IgD-negative memory B cell (primary cell): ENCODE results near the gene TRIM17. TPM values are rescaled to one million over a fixed set of nuclear protein-coding genes. Genes with fewer than 3 reads are reported as not detected.

ENCODE experiments used
- H3K27ac Mint-ChIP-seq, 3 donors: one replicate each; pipeline ENCODE4 v1.8.0; 2020 to 2022; ENCODE audit warnings: mild to moderate bottlenecking in 3 of 3, mixed read lengths in 3 of 3, moderate library complexity in 1 of 3
- H3K27me3 Mint-ChIP-seq: one replicate; pipeline ENCODE4 v1.8.0; 2021; ENCODE audit warnings: mixed read lengths
- H3K36me3 Mint-ChIP-seq: one replicate; pipeline ENCODE4 v1.8.0; 2020; ENCODE audit warnings: mild to moderate bottlenecking, mixed read lengths
- H3K4me1 Mint-ChIP-seq, 3 donors: one replicate each; pipeline ENCODE4 v1.8.0; 2020 to 2022; ENCODE audit warnings: mixed read lengths in 3 of 3, mild to moderate bottlenecking in 1 of 3
- H3K4me3 Mint-ChIP-seq, 4 donors: one replicate each; pipeline ENCODE4 v1.8.0; 2020 to 2022; ENCODE audit warnings: mild to moderate bottlenecking in 4 of 4, mixed read lengths in 4 of 4, moderate library complexity in 3 of 4
- H3K9me3 Mint-ChIP-seq, 3 donors: one replicate each; pipeline ENCODE4 v1.8.0; 2020 to 2021; ENCODE audit warnings: mixed read lengths in 3 of 3, mild to moderate bottlenecking in 1 of 3
- polyA plus RNA-seq: library from polyadenylated mRNA; unstranded; fragments of 300-500 nt; fragmentation: Illumina TruSeq; gene quantifications from one replicate; pipeline ENCODE4 v1.2.3, GENCODE V29; 2021

The TRIM17 gene
- polyA plus RNA-seq, 1 donor from 2014 or later = not detected

DNA sequence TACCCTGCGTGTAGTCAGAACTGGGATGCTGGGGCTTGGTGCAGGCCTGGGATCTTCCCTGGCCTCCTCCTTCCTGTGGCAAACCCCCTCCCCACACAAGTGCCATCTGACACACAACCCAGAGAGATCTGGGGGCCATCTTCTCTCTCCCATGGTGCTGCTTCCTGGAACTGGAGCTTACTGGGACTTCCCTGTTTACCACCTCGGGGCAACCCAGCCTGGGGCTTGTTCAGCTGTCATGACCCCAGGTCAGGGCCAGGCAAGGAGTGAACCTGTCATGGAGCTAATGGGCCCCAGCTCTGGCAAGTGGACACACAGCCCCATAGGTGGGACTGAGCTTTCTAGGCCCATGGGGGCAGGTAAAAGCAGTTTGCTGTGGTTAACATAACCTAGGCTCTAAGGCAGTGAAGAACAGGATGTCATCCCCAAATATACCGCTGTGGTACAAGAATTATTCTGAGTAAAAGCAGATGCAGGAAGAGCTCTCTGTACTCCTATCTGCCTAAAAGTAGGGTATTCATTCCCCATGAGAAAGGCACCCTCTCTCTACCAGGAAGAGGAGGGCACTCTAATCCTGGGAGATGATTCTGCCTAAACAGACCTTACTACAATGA, 12.4 kb downstream of the TRIM17 start:
- Mint-ChIP-seq H3K27me3 (no peaks in the 10 kb centered on the region), H3K4me1 (peaks cover 20 to 25% (median 20%) of the 10 kb centered on the region in 3 donors), H3K27ac (peak overlapping the region; percentile 3 to 88 (median 39)), H3K4me3 (peak overlapping the region; percentile 64 to 93 (median 72)), H3K36me3 (peaks cover 2% of the 10 kb centered on the region), H3K9me3 (no peaks in the 10 kb centered on the region)

DNA sequence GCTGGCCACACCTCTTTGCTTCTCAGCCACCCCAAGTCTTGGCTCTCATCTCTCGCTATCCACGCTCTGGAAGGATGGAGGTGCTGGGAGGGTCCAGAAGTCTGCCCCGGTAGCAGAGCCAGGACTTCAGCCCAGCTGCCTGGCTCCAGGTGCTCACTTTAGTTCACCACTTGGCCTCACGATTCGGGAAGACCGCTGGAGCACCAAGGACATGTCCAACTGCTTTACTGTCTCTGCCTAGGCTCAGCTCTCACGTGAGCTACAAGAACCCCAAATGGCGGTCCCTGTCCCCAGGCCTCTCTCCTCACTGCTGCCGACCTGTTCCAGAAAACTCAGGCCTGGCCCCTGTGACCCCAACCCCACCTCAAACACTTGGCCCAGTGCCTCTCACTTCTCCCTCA, 13.4 kb downstream of the TRIM17 start:
- H3K27me3 Mint-ChIP-seq = no peaks in the 10 kb centered on the region
- peak overlapping the region in 1 of 3 donors; percentile 57 for H3K27ac Mint-ChIP-seq
- H3K36me3 Mint-ChIP-seq = peaks cover 2% of the 10 kb centered on the region
- H3K4me1 Mint-ChIP-seq = peaks cover 19 to 25% (median 20%) of the 10 kb centered on the region in 3 donors
- H3K9me3 Mint-ChIP-seq = no peaks in the 10 kb centered on the region
- no peak overlapping the region for H3K4me3 Mint-ChIP-seq

DNA sequence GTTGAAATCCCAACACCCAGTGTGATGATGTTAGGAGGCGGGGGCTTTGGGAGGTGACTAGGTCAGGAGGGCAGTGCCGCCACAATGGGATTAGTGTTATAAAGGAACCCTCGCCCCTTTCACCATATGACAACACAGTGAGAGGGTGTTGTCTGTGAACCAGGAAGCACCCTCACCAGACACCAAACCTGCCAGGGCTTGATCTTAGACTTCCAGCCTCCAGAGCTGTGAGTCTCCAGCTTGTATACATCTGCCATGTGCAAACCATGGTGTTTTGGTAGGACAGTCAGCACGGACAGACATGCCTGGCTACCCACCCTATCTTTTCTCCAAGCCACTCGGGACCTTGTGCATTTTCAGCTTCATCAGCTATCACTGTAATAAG, 14.0 kb downstream of the TRIM17 start:
- H3K4me1 Mint-ChIP-seq = peaks cover 19 to 21% (median 20%) of the 10 kb centered on the region in 3 donors
- H3K9me3 Mint-ChIP-seq = no peaks in the 10 kb centered on the region
- no peaks in the 10 kb centered on the region for H3K27me3 Mint-ChIP-seq
- H3K36me3 Mint-ChIP-seq = peaks cover 2% of the 10 kb centered on the region
- H3K27ac Mint-ChIP-seq = peak overlapping the region in 1 of 3 donors; percentile 57
- H3K4me3 Mint-ChIP-seq = peak overlapping the region in 1 of 4 donors; percentile 8

DNA sequence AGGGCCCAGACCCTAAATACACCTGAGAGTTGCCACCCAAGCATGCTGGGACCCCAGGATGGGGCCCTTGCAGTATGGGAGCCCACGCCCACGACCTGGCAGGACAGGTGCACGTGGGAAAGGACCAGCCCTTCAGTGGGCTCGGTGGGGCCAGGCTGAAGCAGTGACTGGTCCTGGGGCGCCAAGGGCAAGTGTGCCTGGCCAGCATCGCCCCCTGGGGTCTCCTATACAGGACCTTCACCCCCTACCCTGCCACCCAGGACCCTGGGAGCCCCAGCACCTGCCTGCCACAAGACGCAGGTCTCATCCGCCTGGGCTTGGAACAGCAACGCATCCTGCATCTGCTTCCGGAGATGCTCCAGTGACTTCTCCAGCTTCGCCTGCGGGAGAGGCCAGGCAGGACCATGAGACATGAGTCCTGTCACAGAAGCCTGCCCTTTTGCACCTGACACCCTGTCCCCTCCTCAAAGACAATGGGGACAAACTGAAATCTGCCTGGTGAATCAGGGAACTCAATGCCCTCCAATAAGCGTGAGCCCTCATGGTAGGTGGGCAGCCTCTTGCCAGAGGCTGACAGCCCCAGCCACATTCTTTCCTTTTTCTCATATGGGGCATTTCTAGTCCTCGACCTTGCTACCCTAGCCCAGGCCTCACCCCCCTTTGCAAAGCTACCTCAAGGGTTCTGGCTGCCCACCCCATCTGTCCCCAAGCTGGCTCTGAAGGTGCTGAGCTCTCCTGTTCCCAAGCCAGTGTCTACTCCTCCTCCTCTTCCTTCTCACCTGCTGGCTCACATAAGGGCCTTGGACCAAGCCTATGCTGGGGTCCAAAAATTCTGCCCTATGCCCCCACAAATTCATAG, 14.7 kb downstream of the TRIM17 start:
- Mint-ChIP-seq H3K9me3 (no peaks in the 10 kb centered on the region), H3K4me3 (no peak overlapping the region), H3K4me1 (peaks cover 19 to 21% (median 20%) of the 10 kb centered on the region in 3 donors), H3K27ac (peak overlapping the region in 1 of 3 donors; percentile 70), H3K27me3 (no peaks in the 10 kb centered on the region), H3K36me3 (peaks cover 2% of the 10 kb centered on the region)

DNA sequence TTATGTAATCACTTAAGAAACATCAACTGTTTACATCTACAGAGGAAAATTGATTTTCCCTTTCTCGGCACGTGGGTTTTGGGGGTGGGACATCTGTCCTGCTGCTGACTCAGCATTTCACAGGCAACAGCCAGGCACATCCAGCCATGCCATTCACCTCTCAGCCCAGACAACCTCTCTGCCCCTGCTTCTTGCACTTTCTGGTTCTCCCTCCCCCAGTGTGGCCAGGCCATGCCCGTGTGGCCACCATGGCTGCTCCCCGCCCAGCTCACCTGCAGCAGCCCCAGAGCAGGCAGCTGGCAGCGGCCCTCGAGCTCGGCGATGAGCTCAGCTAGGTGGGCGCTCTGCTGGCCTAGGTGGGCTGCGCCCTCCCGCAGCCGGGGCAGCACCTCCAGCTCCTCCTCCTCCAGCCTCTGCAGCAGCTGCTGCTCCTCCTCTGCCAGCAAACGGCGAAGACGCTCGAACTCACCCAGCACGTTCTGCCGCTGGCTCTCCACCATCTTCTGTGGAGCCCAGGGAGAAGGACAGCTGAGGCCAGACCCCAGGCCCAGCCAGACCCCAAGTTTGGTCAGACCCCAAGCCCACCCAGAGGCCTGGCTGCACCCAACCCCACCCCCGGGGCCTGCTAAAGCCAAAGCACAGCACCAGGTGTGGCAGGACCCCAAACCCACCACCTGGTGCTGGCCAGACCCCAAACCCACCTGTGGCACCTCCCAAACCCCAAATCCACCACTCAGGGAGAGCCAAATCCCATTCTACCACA, 15.8 kb downstream of the TRIM17 start:
- peak overlapping the region in 1 of 3 donors; percentile 70 for H3K27ac Mint-ChIP-seq
- H3K36me3 Mint-ChIP-seq = peaks cover 2% of the 10 kb centered on the region
- no peaks in the 10 kb centered on the region for H3K9me3 Mint-ChIP-seq
- no peaks in the 10 kb centered on the region for H3K27me3 Mint-ChIP-seq
- H3K4me1 Mint-ChIP-seq = peaks cover 19 to 21% (median 20%) of the 10 kb centered on the region in 3 donors
- H3K4me3 Mint-ChIP-seq = no peak overlapping the region

DNA sequence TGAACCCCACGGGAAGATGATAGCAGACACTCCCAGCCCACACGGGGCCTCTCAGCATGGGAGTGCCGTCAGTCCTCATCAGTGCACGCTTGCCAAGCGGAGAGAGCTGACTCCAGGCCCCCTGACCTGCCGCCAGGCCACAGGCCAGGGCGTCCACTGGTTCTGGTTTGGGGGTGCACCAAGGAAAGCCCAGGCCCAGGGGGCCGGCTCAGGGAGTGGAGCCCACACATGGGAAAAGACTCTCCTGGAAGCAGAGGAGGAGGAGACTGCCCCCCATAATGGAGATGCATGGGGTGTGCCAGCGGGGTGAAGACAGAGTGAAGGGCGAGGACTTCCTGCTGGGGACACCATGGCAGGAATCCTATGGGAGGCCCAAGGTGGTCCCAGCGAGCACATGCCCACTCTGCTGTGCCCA, 16.4 kb downstream of the TRIM17 start:
- Mint-ChIP-seq H3K4me1 (peaks cover 18 to 20% (median 18%) of the 10 kb centered on the region in 3 donors), H3K9me3 (no peaks in the 10 kb centered on the region), H3K4me3 (no peak overlapping the region), H3K27me3 (no peaks in the 10 kb centered on the region), H3K36me3 (peaks cover 3% of the 10 kb centered on the region), H3K27ac (no peak overlapping the region)

DNA sequence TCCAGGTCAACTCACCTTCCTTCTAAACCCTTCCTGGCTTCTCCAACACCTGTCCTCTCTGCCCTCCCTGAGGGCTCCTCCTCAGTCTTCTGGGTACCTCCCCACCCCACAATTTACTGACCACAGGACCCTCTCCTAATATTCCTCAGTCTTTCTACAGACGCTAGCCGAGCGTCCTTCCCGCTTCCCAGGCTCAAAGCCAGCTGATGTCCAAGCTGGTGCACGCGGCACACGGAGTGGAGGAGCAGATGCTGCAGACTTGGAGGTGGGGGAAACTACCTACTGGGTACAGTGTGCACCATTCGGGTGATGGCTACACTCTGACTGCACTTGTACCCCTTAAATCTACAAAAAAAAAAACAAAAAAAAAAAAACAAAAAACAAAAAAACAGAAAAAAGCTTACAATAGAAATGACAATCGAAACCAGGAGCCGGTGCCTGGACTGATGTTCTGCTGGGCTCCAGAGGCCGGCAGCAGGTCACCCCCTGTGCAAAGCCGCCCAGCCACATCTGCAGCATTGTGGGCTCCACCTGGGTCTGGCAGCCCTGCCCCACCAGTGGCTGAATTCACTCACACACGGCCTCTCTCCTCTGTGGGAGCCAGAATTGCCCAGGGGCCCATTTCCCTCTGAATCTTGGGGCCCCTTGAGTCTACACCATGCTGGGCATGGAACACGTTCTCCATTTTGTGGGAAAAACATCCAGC, 17.0 kb downstream of the TRIM17 start:
- peaks cover 13 to 14% (median 14%) of the 10 kb centered on the region in 3 donors for H3K4me1 Mint-ChIP-seq
- no peak overlapping the region for H3K27ac Mint-ChIP-seq
- H3K9me3 Mint-ChIP-seq = no peaks in the 10 kb centered on the region
- peaks cover 3% of the 10 kb centered on the region for H3K36me3 Mint-ChIP-seq
- H3K27me3 Mint-ChIP-seq = no peaks in the 10 kb centered on the region
- H3K4me3 Mint-ChIP-seq = no peak overlapping the region

DNA sequence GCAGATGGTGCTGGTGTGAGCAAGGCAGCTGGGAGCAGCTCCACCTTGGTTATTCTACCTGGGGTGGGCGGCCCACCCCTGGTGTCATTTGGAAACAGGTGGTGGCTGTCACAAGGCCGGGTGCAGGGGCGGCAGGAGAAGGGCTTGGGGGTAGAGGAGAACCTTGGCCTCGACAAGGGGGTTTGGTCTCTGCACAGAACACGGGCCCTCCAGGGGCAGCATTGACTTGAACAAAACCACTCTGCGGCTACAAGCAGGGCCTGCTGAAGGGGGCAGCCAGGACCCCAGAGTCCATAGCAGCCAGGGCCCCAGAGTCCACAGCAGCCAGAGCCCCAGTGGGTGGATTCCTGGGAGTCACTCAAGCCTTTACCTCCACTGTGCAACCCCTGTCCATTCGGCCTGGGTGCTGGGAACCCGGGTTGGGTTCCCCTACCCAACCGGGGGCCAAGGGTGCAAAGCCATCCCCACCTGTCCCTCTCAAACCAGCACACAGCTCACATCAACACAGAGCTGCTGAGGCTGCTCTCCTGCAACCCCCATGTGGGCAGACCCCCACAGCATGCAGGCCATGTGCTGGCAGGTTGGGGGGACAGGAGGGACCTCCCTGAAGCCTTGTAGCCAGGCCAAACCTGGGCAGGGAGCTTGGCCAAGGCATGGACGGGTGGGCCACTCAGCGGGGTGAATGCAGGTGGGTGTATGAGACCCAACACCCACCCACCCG, 17.8 kb downstream of the TRIM17 start:
- H3K36me3 Mint-ChIP-seq = peaks cover 1% of the 10 kb centered on the region
- H3K27me3 Mint-ChIP-seq = no peaks in the 10 kb centered on the region
- H3K4me1 Mint-ChIP-seq = peaks cover 7 to 8% (median 7%) of the 10 kb centered on the region in 3 donors
- no peak overlapping the region for H3K4me3 Mint-ChIP-seq
- no peaks in the 10 kb centered on the region for H3K9me3 Mint-ChIP-seq
- H3K27ac Mint-ChIP-seq = no peak overlapping the region

DNA sequence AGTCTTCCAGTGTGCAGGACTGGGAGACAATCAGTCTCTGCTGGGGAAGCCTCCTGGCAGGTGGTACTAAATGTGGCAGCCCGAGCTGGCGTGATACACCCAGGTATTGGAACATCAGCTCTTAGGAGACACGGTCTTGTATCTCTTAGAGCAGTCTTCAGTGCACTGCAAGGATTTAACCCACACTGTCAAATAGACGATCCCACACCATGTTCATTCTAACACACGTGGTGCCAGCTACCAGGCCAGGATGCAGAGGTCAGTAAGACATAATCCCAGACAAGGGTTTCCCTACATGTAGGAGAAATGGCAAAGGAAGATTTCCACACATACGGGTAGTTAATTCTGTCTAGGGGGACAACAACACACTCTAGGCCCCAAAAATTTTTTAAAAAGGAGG, 18.7 kb downstream of the TRIM17 start:
- H3K27ac Mint-ChIP-seq = peak overlapping the region in 1 of 3 donors; percentile 35
- H3K4me1 Mint-ChIP-seq = peaks cover 0 to 7% (median 0%) of the 10 kb centered on the region in 3 donors
- H3K4me3 Mint-ChIP-seq = no peak overlapping the region
- peaks cover 1% of the 10 kb centered on the region for H3K36me3 Mint-ChIP-seq
- H3K27me3 Mint-ChIP-seq = no peaks in the 10 kb centered on the region
- H3K9me3 Mint-ChIP-seq = no peaks in the 10 kb centered on the region

DNA sequence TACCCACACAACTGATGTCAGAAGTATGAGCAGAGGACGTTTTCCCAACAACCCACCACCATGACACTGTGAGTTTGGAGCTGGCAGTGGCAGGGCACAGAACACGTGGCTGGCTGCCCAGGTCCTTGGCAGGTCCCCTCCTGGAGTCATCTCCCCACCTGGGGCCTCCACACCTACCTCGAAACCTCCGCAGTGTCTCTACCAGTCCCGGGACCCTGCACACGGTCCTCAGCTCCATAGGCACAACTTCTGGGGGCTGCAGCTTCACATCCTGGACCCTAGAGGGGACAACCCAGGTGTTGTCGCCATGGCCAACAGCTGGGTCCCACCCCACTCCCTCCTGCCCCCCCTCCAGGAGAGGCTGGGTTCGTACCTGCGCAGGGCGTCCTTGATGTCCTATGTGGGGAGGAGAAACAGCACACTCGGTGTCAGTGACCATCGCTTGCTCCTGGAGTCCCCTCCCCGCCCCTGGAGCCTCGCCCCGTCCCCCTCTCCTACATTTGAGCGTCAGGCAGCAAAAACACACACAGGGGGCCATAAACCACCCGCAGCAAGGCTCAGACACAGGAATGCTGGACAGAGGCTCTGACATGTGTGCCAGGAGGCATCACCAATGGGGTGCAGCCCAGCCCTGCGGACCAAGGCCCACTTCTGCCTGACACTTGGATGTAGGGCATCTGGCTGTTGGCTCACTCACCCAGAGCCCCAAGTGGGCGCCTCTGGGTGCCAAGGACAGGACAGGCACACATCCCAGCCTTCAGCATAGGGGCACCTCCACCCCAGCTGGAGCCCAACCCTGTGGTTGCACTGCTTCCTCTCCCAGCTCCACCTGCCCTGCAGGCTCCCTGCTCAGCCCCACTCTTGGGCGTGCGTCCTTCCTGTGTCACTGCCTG, 19.6 kb downstream of the TRIM17 start:
- no peaks in the 10 kb centered on the region for H3K27me3 Mint-ChIP-seq
- no peak overlapping the region for H3K4me3 Mint-ChIP-seq
- no peaks in the 10 kb centered on the region for H3K9me3 Mint-ChIP-seq
- peaks cover 0 to 3% (median 0%) of the 10 kb centered on the region in 3 donors for H3K4me1 Mint-ChIP-seq
- peak overlapping the region in 1 of 3 donors; percentile 35 for H3K27ac Mint-ChIP-seq
- H3K36me3 Mint-ChIP-seq = peaks cover 1% of the 10 kb centered on the region

DNA sequence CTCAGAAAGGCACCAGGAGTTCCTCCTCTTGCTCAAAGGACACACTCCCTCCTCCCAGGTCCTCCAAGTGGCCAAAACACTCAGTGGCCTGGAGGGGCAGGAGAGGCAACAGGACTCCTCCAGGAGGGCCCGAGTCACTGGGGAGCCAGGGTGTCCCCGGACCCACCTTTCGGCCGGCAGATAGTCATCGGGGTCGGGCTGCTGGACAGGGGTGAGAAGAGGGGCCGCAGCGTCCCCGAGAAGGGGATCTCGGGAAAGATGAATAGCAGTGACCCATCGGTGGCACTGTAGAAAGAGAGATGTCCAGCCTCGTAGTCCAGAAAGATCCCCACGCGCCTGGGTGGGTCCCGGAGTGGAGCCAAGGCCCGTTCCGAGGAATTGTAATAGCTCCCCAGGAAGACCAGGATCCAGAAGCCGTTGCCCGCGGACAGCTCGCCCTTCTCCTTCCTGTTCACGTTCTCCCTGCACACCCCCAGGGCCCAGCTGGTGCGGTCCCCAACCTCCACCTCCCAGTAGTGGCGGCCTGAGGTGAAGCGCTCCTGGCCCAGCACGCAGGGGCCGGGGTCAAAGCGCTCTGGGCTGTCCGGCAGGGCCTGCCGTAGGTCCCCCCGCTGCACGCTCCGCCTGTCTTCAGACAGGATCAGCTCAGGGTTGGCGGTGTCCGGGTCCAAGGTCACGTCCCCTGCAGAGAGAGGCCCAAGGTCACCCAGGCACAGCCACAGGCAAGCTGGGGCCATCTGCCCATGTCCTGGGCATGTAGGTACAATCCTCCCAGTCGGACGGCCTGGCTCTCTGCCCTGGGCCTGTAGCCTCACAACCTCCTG, 21.9 kb downstream of the TRIM17 start:
- Mint-ChIP-seq H3K36me3 (peaks cover 3% of the 10 kb centered on the region), H3K27me3 (no peaks in the 10 kb centered on the region), H3K9me3 (no peaks in the 10 kb centered on the region), H3K27ac (no peak overlapping the region), H3K4me1 (no peaks in the 10 kb centered on the region), H3K4me3 (no peak overlapping the region)

DNA sequence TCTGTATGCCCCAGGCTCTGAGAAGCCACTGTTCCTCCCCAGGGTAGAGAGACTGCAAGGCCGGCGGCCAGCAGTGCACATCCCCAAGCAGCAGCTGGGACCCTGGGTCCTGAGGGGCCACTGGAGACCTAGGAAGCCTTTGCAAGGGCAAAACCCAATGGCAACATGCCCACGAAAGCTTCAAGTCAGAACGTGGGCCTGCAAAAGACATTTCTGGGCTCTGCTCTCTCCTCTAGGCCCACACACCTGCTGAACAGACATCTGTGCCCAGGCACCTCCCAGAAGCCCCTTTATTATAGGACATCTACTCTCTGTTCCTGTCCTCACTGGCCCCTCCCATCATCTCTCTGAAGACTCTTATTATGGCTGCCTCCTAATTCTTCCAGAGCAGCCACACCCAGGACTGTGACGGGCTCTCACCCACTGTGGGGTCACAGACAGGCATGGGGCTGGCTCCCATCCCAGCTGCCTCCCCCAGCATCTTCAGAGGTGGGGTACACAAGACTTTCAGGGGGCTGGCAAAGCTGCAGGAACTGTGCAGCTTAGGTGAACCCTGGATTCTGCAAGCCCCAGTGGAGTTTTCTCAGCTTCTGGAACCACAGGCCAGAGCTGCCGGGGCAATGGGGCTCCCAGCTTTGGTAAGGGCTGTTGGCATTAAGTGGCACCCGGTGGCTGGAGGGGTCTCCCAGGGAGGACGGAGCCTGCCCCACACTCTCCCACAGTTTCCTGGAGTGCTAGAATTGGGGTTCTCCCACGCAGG, 22.7 kb downstream of the TRIM17 start:
- peak overlapping the region in 1 of 3 donors; percentile 4 for H3K27ac Mint-ChIP-seq
- no peak overlapping the region for H3K4me3 Mint-ChIP-seq
- no peaks in the 10 kb centered on the region for H3K27me3 Mint-ChIP-seq
- peaks cover 3% of the 10 kb centered on the region for H3K36me3 Mint-ChIP-seq
- no peaks in the 10 kb centered on the region for H3K4me1 Mint-ChIP-seq
- H3K9me3 Mint-ChIP-seq = no peaks in the 10 kb centered on the region
